OCI-LY7 (cell line): Measurements from ENCODE around the gene TFIP11. TPM values are rescaled to one million over a fixed set of nuclear protein-coding genes. Genes with fewer than 3 reads are reported as not detected.

ENCODE experiments used
- BruUV-seq: library from RNA; stranded (reverse); fragments of 400-500 nt; replicated peaks from 2 replicates; lab custom pipeline; 2021; lab: Mats Ljungman, UMichigan
- CTCF ChIA-PET: fragments of 300-600 bp; sonication (Branson Sonifier 250); formaldehyde crosslinking; loops from one replicate; lab custom pipeline; 2022; ENCODE audit warnings: antibody characterized with exemption; ENCODE audit not compliant: unreplicated experiment; lab: Charles Lee
- POLR2A ChIA-PET: fragments of 300-600 bp; sonication (Branson Sonifier 250); formaldehyde crosslinking; loops from one replicate; lab custom pipeline; 2022; ENCODE audit warnings: antibody characterized with exemption; lab: Charles Lee
- DNase-seq: peaks from one replicate; pipeline ENCODE4 v3.0.0-alpha.2; 2015; ENCODE audit warnings: low spot score
- H2AFZ ChIP-seq: fragments of 200-600 bp; sonication (generic), shearing (Covaris generic); 2 replicates; pipeline ENCODE4 v1.6.1; 2014; ENCODE audit warnings: mild to moderate bottlenecking, antibody characterized with exemption, low read length, moderate library complexity
- H3K27ac ChIP-seq: fragments of 200-600 bp; sonication (generic); 2 replicates; pipeline ENCODE4 v1.5.1; 2014; ENCODE audit warnings: mixed run types, low read depth, mild to moderate bottlenecking, moderate library complexity, low read length, inconsistent platforms; ENCODE audit not compliant: poor library complexity, severe bottlenecking
- H3K36me3 ChIP-seq: fragments of 200-600 bp; sonication (generic); 2 replicates; pipeline ENCODE4 v1.6.1; 2014; ENCODE audit warnings: mild to moderate bottlenecking, antibody characterized with exemption, low read length, moderate library complexity, mixed read lengths; ENCODE audit not compliant: insufficient read depth
- H3K4me1 ChIP-seq: fragments of 200-600 bp; sonication (generic); 2 replicates; pipeline ENCODE4 v1.5.1; 2014; ENCODE audit warnings: mild to moderate bottlenecking, low read length; ENCODE audit not compliant: insufficient read depth, poor library complexity, severe bottlenecking
- H3K4me2 ChIP-seq: fragments of 200-600 bp; sonication (generic); 2 replicates; pipeline ENCODE4 v1.6.1; 2014; ENCODE audit warnings: mild to moderate bottlenecking, low read length
- H3K4me3 ChIP-seq: fragments of 200-600 bp; sonication (generic); 2 replicates; pipeline ENCODE4 v1.5.1; 2014; ENCODE audit warnings: mild to moderate bottlenecking, low read depth, low read length; ENCODE audit not compliant: poor library complexity, severe bottlenecking
- H3K79me2 ChIP-seq: fragments of 200-600 bp; sonication (generic); 2 replicates; pipeline ENCODE4 v1.6.1; 2016; ENCODE audit warnings: low read depth, mild to moderate bottlenecking, low read length, moderate library complexity, mixed read lengths; ENCODE audit not compliant: insufficient read depth
- H3K9me2 ChIP-seq: fragments of 200-600 bp; sonication (generic); 2 replicates; pipeline ENCODE4 v1.6.1; 2016; ENCODE audit warnings: mild to moderate bottlenecking, low read length, mixed read lengths; ENCODE audit not compliant: insufficient read depth
- H3K9me3 ChIP-seq: fragments of 200-600 bp; sonication (generic); 2 replicates; pipeline ENCODE4 v1.6.1; 2014; ENCODE audit warnings: mild to moderate bottlenecking, mixed run types, low read length, mixed read lengths
- H4K20me1 ChIP-seq: fragments of 200-600 bp; sonication (generic); 2 replicates; pipeline ENCODE4 v1.6.1; 2014; ENCODE audit warnings: mild to moderate bottlenecking, antibody characterized with exemption, low read length, moderate library complexity, mixed read lengths; ENCODE audit not compliant: insufficient read depth
- EZH2phosphoT487 ChIP-seq: fragments of 200-600 bp; sonication (generic); IDR thresholded peaks from 2 replicates; pipeline ENCODE4 v1.6.1; 2018; ENCODE audit warnings: low read depth, borderline replicate concordance, mild to moderate bottlenecking, mixed run types, antibody characterized with exemption, low read length, moderate library complexity, mixed read lengths
- intact Hi-C: fragments of 100-400 bp; cut with micrococcal nuclease; formaldehyde crosslinking; loops from one replicate; pipeline ENCODE4 v1.10.0; 2022; ENCODE audit not compliant: unreplicated experiment
- total RNA-seq, 2 experiments: library from RNA; depleted of rRNA in 1 of 2; stranded (reverse); fragments of >200 nt in 1 of 2; shearing (Covaris generic) in 1 of 2; gene quantifications; 2 replicates each; pipeline ENCODE4 v1.2.3, GENCODE V29; 2014 to 2022
- TF ChIP-seq, protein P1 (sequence below): fragments of 200-600 bp; sonication (generic); conservative IDR thresholded peaks from 2 replicates; pipeline ENCODE4 v1.5.1; 2014; ENCODE audit warnings: mild to moderate bottlenecking, antibody characterized with exemption, low read length, moderate library complexity, mixed read lengths

The TFIP11 gene
- total RNA-seq, 2 experiments from 2014 or later: 45.2 to 54.5 TPM

GRCh38 chr22:26536762-26537134 is 24.5 kb upstream of the TFIP11 start:
- no TSS peak for BruUV-seq
- Histone ChIP-seq H3K36me3 (peaks cover 16% of the 10 kb centered on the region; the same call in 1 of the 2 replicates), H2AFZ (0 out of 2 replicates have a peak overlapping the region, but pooled peaks have one; percentile 53), H3K9me3 (no peaks in the 10 kb centered on the region), H3K4me1 (peaks cover 51% of the 10 kb centered on the region), H3K79me2 (no peaks in the 10 kb centered on the region; the same call in 1 of the 2 replicates), H3K4me2 (peak overlapping the region; percentile 86), H3K27ac (peak overlapping the region; percentile 98), H3K4me3 (no peak overlapping the region), H4K20me1 (no peaks in the 10 kb centered on the region), H3K9me2 (no peaks in the 10 kb centered on the region)
- ChIA-PET CTCF (no interaction called here), POLR2A (interaction anchor here (2.6 to 4.5 kb wide), 3 partner anchors 13 to 54 kb away, joined by 11 to 34 read pairs (median 13); partner anchors contain the start of genes HPS4 and SRRD)
- no peak for DNase-seq
- intact Hi-C loops: loop anchor here (5.0 kb wide), 1 partner anchor 41 kb away; no protein-coding TSS in a partner anchor
- TF ChIP-seq, protein P1, sequence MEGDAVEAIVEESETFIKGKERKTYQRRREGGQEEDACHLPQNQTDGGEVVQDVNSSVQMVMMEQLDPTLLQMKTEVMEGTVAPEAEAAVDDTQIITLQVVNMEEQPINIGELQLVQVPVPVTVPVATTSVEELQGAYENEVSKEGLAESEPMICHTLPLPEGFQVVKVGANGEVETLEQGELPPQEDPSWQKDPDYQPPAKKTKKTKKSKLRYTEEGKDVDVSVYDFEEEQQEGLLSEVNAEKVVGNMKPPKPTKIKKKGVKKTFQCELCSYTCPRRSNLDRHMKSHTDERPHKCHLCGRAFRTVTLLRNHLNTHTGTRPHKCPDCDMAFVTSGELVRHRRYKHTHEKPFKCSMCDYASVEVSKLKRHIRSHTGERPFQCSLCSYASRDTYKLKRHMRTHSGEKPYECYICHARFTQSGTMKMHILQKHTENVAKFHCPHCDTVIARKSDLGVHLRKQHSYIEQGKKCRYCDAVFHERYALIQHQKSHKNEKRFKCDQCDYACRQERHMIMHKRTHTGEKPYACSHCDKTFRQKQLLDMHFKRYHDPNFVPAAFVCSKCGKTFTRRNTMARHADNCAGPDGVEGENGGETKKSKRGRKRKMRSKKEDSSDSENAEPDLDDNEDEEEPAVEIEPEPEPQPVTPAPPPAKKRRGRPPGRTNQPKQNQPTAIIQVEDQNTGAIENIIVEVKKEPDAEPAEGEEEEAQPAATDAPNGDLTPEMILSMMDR: no peak
- no peak for TF ChIP-seq EZH2phosphoT487

DNA sequence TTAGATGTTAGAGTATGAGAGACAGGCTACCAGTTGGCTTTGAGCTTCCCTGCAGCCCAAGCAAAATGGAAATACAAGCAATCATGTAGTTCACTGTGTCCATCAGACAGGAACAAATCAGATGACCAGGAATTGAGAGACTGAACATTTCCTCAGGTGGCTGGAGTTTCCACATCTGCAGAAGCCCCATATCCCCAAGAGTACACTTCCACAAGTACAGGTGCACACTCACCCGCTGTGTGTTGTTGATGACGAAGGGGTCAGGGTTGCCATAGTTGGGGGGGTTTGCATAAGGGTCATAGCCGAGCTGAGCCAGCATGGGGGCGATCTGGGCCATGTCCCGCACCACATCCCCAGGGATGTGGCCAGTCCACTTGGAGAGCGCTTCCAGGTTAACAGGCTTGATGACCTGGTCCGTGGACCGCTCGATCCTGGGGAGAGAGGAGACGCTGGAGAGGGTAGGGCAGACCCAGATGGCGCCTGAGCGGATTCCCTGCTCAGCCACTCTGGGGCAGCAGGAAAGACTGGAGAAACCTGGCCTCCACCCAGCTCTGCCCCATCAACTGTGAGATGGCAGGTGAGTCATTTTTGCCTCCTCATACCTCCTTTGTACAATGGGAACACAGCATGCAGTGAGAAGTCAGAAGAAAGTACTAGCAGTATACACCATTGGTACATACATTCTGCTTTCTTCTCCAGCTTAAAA is 23.9 kb upstream of the TFIP11 start:
- Histone ChIP-seq H2AFZ (peak overlapping the region; percentile 53; the same call in 1 of the 2 replicates), H3K36me3 (peaks cover 22% of the 10 kb centered on the region; the same call in 1 of the 2 replicates), H4K20me1 (no peaks in the 10 kb centered on the region), H3K27ac (peak overlapping the region; percentile 98), H3K4me1 (peaks cover 51% of the 10 kb centered on the region), H3K4me3 (peak overlapping the region; percentile 60), H3K79me2 (no peaks in the 10 kb centered on the region; the same call in 1 of the 2 replicates), H3K9me3 (no peaks in the 10 kb centered on the region), H3K4me2 (peak overlapping the region; percentile 86), H3K9me2 (no peaks in the 10 kb centered on the region)
- no TSS peak for BruUV-seq
- intact Hi-C loops: loop anchor here (5.0 kb wide), 1 partner anchor 41 kb away; no protein-coding TSS in a partner anchor
- ChIA-PET POLR2A (interaction anchor here (0.6 to 4.5 kb wide), 6 partner anchors 9 to 136 kb away, joined by 3 to 34 read pairs (median 12); partner anchors contain the start of genes HPS4 and SRRD), CTCF (no interaction called here)
- DNase-seq: peak; percentile 75
- TF ChIP-seq, protein P1: no peak
- TF ChIP-seq EZH2phosphoT487: no peak
